GM18505 (cell line): ENCODE results near the gene CROCC2.

Experiments used
- ATAC-seq: cut with Tn5 transposase; IDR thresholded peaks from one replicate; pipeline ENCODE4 v1.9.1; 2021; ENCODE audit not compliant: unreplicated experiment
- POLR2A ChIP-seq: IDR thresholded peaks from 4 replicates; pipeline ENCODE4 v1.6.1; 2011; ENCODE audit warnings: borderline replicate concordance; ENCODE audit not compliant: insufficient read depth, insufficient read length; ENCODE audit errors: extremely low read depth

CROCC2 gene

DNA sequence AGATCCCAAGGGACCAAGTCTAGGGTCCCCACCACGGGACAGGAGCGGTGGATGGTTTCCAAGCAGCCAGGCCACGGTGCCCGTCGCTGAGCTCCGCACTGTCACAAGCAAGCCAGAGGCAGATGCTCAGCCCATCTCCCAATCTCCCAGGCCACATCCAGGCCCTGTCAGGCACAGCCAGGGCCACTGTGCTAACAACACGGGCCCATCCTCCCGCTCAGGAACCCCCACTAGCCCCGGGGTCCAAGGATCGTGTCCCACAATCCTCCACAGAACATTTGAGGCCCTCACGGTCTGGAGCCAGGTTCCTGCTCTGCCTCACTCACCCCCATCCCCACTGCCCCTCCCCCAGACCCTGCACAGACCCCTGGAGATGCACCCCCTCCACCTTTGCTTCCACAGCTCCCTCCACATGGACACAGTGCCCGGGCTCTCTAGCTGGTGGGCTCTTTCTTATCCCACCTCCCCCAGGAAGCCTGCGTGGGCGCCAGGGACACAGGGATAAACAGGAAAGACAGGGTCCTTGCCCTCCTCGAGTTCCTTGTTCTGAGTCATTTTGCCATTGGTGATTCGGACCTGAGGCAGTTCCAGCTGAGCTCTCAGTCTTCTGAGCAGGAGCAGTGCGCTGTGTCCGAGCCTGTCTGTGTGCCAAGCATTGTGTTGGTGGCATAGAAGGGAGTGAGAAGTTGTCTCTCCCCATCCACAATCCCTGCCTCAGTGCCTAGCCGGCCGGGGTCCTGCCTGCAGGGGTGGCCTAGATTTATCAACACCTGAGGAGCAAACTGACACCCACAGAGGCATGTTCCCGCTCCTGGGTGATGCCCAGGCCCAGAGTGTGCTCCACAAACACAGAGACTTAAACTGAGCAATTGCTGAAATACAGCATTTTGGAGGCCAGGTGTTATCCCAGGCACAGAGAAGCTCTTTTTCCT, 7.0 kb downstream of the CROCC2 start:
- no peak for ATAC-seq
- no peak for TF ChIP-seq POLR2A

DNA sequence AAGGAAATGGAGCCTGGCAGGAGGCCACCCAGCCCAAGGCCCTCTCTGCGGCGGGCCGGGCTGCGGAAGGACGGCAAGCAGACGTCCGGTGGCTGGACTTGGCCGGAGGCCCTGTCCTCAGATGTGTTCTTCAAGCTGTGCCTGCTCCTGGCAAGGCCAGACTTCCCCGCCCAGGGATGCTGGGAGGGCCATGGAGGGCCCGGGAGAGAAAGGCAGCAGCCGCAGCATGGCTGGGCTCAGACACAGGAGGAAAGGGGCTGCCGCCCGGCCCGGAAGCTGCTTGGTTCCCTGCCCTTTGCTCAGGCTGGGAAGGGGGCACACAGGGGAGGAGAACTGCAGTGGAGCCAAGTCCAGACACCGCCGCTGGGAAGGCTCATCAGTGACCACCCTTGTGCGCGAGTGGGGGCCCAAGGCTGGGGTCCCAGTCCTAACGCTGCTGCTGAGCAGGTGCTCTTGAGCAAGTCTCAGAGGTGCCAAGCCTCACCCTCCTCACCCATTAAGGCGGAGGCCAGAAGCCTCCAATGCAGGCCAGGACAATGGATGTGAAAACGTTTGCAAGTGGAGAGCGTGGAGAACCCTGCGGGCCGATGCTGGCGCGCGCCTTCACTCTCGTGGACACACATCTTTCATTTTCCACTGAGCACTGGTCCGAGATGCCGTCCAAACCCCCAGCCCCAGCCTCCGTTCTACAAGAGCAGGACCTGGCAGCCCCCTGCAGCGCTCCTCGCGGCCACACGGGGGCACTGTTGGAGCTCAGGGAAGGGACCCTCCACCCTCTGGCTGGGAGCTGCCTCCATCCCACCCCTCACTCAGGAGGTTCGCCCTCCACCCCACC, 7.9 kb downstream of the CROCC2 start:
- ATAC-seq = no peak
- no peak for TF ChIP-seq POLR2A

DNA sequence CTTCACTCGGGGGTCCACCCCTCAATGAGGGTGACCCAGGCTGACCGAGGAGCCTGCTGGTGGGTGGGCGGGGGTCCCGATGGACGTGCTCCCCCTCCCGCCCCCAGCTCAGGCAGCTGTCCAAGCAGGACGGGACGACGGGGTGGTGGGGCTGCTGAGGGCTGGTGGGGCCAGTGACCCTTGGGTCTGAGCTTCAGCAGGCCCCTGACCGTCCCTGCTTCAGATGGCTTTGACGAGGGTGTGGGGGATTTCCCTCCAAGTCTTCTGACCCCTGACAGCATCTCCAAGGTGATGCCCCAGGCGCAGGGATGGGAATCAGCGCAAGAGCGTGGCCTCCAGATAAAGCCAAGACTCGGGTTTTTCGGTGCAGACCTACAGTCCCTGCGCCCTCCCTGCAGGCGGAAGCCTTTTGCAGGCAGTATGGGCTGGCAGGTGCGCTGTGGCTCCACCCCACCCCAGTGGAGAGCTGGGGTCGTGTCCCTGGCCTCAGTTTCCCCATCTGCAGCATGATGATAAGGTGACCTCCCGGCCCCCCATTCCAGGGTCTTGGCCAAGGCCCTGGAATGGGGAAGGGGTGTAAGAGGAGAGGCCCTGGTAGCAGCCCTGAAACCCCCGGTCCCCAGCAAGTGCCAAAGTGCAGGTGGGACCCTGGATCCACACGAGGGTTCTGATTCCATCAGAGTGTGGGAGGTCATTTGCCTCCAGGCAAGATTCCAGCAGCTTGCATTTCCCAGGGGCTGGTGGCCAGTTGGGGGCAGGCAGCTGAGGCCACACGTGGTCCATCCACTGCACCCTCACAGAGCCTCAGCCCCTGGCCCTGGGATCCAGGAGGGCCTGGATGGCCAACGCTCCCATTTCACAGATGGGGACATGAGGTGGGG, 8.7 kb downstream of the CROCC2 start:
- TF ChIP-seq POLR2A = no peak
- ATAC-seq = no peak

DNA sequence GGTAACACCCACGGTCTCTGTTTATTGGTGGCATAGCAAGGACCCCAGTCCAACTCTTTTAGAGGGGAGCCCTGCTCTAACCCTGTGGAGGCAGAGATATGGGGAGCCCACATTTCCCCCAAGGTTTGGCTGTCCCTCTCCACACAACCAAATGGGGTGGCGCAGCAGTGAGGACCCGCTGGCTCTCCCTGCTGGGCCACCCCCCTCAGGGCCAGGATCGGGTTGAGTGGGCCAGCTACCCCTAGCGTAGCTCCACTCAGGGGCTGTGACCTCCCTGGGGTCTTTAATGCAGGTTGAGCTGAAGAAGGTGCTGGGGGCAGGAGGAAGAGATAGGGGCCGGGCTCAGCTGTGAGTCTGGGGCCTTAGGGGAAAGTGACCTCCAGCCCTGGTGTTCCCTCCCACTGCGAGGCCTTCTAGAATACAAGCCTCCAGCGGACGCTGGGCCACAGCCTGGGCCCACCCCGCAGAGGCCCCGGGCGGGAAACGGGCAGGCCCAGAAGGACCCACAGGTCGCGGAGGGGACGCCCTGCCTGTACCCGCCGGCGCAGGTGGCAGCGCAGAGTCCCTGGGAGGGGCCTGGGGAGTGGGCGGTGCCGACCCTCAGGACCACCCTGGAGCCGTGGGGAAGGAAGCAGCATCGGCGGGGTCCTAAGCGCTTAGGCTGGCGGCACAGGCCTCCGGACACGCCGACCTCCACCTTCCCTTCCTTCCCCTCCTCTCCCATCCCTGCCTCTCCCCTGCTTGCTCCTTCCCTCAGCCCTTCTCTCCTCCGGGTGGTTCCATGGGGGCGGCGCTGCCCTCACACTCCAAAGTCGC, 9.6 kb downstream of the CROCC2 start:
- no peak for TF ChIP-seq POLR2A
- ATAC-seq = no peak

DNA sequence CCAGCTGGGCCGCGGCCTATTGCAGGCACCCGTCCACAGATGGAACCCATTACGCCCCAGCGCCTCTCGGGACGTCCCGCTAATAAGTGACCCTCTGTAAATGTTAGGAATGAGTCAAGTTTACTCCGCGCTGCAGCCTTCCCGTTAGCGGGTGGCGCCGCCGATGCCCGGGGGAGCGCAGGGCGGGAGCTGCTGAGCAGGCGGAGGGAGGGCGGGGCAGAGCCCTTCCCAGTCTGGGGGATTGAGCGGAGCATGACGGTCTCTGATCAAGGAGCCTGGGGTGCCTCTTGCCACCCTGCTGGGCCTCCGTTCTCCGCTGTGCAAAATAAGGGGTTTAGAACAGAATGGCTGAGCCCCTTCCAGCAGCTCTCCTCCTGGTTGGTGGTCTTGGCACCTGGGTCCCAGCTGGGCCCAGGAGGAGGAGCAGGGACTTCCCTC, 10.5 kb downstream of the CROCC2 start:
- TF ChIP-seq POLR2A = no peak
- no peak for ATAC-seq

DNA sequence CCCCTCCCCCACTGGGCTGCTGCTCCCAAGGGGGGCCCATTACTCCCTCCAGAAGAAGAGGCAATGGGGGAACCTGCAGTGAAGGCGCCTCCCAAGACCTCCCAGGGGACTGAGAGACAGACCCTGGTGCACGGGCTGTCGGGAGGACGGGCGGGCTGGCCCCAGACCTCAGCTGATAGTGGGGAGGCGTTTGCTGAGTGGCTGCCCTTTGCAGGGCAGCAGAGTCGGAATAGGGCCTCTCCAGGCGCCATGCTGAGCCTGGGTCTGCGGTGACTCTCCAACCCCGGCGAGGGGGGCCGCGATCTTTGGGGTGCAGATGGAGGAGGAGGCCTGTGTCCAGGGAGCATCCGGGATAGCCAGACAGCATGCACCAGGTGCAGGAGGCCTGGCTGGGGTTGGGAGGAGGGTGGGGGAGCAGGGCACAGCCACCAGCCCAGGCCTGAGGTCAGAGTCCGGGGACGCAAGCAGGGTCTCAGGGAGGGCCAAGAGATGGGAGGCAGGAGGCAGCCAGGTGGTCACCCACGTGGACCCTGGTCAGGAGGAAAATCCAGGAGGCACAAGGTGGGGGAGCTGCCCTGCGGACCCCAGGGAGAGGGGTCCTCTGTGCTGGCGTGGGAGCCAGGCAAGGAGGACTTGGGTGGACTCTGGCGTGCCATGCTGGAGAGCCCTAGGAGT, 11.0 kb downstream of the CROCC2 start:
- no peak for ATAC-seq
- TF ChIP-seq POLR2A = no peak

DNA sequence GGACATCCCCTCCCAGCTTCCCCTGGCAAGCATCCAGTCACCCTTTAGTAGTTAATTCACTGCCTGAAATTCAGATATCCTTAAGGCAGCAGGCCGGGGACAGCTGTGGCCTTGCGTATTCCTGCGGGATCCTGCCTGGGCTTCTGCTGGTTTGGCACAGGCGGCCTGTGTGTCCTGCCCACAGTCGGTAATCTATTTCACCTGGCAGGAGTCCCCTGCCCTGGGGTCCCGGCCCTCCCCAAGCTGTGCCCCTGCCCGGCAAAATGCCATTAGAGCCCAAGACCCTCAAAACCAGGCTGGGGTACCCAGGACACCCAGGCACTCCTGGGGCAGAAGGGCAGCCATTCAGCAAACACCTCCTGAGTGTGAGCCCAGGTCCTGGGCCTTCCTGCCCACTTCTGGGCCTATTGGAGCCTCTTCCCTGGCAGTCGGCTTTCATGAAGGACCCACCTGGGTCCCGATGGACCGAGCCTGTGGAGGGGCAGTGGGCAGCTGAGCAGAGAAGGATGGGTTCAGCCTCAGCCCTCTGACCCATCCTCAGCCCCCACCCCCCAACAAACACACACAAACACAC, 11.6 kb downstream of the CROCC2 start:
- ATAC-seq = no peak
- TF ChIP-seq POLR2A = no peak

DNA sequence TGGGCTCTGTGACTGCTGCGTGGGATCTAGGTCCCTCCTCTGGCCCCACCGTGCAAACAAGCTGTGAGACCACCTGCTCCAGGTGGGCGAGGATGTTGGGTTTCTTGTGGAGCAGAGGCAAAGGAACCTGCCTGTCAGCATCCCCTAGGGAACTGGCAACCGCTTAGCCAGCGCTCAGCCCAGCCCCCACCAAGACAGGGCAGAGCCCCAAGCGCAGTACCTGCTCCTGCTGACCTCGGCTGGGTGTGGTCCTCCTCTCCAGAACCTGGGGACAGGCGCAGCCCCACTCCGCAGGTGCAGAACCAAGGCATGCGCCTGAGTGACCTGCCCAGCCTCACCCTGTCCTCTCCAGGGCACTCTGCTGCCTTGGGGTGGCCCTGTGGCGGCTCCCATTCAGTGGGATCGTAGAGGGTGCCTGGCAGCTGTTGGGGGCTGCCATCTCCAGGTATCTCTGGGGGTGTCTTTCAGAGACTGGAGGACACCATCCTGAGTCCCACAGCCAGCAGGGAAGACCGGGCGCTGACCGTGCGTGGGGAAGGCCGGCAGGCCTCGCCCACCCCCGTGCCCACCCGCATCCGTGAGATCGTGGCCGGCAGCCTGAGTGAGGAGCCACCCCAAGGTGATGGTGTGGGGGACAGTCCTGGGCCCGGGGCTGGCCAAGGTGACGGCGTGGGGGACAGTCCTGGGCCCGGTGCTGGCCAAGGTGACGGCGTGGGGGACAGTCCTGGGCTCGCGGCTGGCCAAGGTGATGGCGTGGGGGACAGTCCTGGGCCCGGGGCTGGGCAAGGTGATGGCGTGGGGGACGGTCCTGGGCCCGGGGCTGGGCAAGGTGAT, 12.3 kb downstream of the CROCC2 start:
- TF ChIP-seq POLR2A = no peak
- no peak for ATAC-seq

DNA sequence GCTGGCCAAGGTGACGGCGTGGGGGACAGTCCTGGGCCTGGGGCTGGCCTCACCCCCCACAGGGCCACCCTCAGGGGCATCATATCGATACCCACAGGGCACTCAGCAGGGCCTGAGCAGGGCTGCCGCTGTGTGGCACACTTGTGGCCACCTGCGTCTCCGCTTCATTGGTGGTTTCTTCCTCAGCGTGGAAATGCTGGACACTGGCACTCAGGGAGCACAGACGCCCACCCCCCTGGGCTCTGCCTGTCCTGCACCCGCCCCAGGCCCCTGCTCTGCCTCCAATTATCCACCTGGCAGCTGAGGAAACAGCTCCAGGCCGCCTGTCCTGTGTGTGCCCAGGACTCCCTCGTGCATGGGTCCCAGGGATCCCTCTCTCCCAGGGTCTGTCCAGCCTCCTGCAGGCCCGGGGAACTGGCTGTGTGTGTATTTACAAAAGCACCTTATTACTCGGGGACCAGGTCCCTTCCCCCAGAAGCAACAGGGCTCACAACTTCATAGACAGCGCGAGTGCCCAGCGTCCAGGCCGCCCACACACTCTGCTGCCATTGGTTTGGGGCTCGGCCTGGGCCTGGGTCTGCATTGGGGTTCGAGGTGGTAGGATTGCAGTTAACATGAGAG, 13.1 kb downstream of the CROCC2 start:
- ATAC-seq = no peak
- TF ChIP-seq POLR2A = no peak
